ENCODE results near the gene FARS2. TPM values are rescaled to one million over a fixed set of nuclear protein-coding genes. Genes with fewer than 3 reads are reported as not detected.

Gene FARS2
- total RNA-seq, 2 donors from 2014 or later, result 20.7 to 26.4 TPM

DNA sequence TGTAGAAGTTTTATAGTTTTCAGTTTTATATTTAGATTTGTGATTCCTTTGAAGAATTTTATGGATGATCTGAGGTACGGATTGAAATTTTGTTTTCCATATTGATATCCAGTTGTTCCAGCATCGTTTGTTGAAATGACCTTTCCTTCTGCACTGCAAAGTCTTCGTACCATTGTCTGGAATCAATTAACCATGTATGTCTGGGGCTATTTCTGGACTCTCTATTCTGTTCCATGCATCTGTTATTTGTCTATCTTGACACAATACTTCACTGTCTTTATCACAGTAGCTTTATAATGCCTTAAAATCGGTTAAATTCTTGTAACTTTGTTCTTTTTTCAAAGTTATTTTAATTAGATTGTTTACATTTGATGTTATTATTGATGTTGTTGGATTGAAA, 154.9 kb downstream of the FARS2 start:
- H3K9me3 ChIP-seq (ENCODE audit: control insufficient read depth, low read length, poor library complexity, severe bottlenecking), result no peaks in the 10 kb centered on the region
- H3K27me3 Mint-ChIP-seq, result no peaks in the 10 kb centered on the region
- no peak for DNase-seq
- H3K36me3 Mint-ChIP-seq (ENCODE audit: low read depth), result peaks cover 8% of the 10 kb centered on the region
- H3K4me3 Mint-ChIP-seq, result no peak overlapping the region
- no peak for ATAC-seq
- H3K4me1 Mint-ChIP-seq, result peaks cover 4% of the 10 kb centered on the region
- no peak overlapping the region for H3K27ac Mint-ChIP-seq

DNA sequence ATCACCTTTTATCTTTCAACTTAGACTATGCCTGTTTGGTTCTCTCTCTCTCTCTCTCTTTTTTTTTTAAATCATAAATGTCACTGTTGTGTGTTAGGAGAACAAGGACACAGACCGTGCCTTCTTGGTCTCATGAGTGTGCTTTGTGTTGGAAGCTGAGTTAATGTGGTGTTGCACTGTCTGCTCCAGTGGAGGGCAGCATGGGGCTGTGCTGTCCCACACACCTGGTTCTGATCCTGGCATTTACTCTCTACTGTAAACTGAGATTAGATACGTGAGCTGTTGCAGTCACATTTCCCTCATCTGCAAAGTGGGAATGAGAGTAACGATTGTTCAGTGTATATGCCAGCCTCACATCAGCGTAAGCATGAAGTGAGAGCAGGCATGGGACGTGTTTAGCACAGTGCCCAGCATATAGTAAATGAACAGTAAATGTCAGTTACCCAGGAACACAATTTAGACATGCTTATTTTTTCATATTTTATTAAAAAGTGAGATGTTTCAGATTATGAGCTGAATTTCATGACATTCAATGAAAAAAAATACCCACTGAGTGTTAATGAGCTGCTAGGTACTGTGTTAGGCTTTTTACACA, 161.1 kb downstream of the FARS2 start:
- no peaks in the 10 kb centered on the region for H3K27me3 Mint-ChIP-seq

DNA sequence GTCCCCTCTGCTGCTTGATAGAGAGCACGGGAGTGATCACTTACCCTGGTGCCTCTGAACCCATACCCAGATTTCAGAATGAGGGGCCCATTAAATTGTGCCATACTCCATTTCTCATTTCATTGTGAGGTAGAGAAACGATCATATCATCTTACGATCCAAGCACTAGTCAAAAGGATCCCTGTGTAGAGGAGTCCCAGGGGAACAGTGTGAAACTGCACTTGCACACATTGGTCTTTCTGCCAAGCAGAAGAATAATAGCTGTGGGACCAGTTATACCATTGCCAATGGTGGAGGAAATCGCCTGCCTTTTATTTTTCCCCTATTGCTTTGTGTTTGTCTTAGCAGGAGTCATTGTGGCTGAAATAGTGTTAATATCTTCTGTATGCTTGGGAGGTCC, 161.9 kb downstream of the FARS2 start:
- Mint-ChIP-seq H3K27me3 (no peaks in the 10 kb centered on the region), H3K36me3 (ENCODE audit: low read depth) (peaks cover 2% of the 10 kb centered on the region), H3K4me1 (peaks cover 10% of the 10 kb centered on the region), H3K27ac (no peak overlapping the region), H3K4me3 (no peak overlapping the region)
- no peak for ATAC-seq
- no peaks in the 10 kb centered on the region for H3K9me3 ChIP-seq (ENCODE audit: control insufficient read depth, low read length, poor library complexity, severe bottlenecking)
- no peak for DNase-seq

More for the DNA sequence above, 161.1 kb downstream of the FARS2 start:
- ATAC-seq, result no peak
- DNase-seq, result no peak
- H3K4me3 Mint-ChIP-seq, result no peak overlapping the region
- H3K9me3 ChIP-seq (ENCODE audit: control insufficient read depth, low read length, poor library complexity, severe bottlenecking), result no peaks in the 10 kb centered on the region
- peaks cover 2% of the 10 kb centered on the region for H3K36me3 Mint-ChIP-seq (ENCODE audit: low read depth)
- no peak overlapping the region for H3K27ac Mint-ChIP-seq
- H3K4me1 Mint-ChIP-seq, result peaks cover 10% of the 10 kb centered on the region

DNA sequence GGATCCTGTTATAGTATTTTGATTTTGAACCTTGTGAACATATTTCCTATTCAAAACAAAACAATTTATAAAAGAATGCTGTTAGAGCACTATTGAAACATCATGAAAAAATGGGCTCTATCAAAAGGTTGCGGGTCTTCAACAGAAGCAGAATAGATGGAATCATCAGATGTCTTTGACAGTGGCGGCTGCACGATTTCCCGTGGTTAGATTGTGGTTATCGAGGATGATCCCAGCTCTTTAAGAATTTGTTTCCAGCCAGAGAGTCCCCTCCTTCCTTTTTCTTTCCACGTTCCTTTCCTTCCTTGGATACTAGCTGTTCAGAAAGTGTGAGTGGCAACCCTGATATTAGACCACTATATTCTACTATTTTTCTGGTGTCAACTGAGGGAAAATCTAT, 163.4 kb downstream of the FARS2 start:
- no peaks in the 10 kb centered on the region for H3K9me3 ChIP-seq (ENCODE audit: control insufficient read depth, low read length, poor library complexity, severe bottlenecking)
- ATAC-seq, result no peak
- no peaks in the 10 kb centered on the region for H3K27me3 Mint-ChIP-seq
- no peak for DNase-seq
- H3K36me3 Mint-ChIP-seq (ENCODE audit: low read depth), result peaks cover 2% of the 10 kb centered on the region
- peaks cover 10% of the 10 kb centered on the region for H3K4me1 Mint-ChIP-seq
- H3K27ac Mint-ChIP-seq, result no peak overlapping the region
- no peak overlapping the region for H3K4me3 Mint-ChIP-seq

DNA sequence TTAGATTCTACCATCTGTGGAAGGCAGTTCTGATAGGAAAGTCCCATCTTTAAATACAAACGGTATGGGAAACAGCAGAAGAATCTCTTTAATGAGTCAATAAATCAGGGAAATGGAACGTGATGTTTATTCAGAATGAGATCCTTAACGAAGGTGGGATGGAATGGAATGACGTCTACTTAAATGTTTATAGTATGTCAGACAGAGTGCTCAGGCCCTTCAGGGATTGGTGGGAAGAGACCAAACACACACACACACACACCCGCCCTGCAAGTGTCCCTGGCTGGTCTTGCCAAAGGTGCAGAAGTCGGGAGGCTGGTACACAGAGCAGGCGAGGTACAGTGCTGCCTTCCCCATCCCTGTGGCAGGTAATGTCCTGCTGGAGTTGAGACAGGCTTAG, 164.0 kb downstream of the FARS2 start:
- ATAC-seq (no peak), DNase-seq (no peak)
- Mint-ChIP-seq H3K27me3 (no peaks in the 10 kb centered on the region), H3K4me3 (no peak overlapping the region), H3K4me1 (peaks cover 10% of the 10 kb centered on the region), H3K27ac (no peak overlapping the region), H3K36me3 (ENCODE audit: low read depth) (peaks cover 2% of the 10 kb centered on the region)
- H3K9me3 ChIP-seq (ENCODE audit: control insufficient read depth, low read length, poor library complexity, severe bottlenecking), result no peaks in the 10 kb centered on the region

DNA sequence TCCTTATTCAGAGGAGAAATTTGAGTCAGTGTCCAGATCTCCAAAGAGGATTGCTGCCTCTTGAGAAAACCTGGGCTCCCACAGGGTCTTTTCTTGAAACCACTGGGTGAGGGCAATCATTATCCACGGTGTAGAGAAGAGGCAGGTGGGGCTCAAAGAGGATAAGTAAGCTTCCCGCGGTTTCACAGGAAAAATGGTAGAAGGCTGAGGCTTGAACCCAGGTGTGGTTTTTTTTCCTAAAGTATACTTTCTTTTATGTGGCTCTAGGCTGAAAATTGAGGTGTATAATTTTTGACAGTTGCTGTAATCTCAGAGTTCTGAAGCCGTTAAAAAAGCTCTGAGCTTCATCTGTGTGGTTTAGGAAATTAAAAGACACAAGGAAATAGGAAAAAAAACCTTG, 164.5 kb downstream of the FARS2 start:
- Mint-ChIP-seq H3K27me3 (no peaks in the 10 kb centered on the region), H3K4me1 (peaks cover 10% of the 10 kb centered on the region), H3K36me3 (ENCODE audit: low read depth) (peaks cover 2% of the 10 kb centered on the region), H3K27ac (no peak overlapping the region), H3K4me3 (no peak overlapping the region)
- ATAC-seq, result no peak
- H3K9me3 ChIP-seq (ENCODE audit: control insufficient read depth, low read length, poor library complexity, severe bottlenecking), result no peaks in the 10 kb centered on the region
- DNase-seq, result no peak

DNA sequence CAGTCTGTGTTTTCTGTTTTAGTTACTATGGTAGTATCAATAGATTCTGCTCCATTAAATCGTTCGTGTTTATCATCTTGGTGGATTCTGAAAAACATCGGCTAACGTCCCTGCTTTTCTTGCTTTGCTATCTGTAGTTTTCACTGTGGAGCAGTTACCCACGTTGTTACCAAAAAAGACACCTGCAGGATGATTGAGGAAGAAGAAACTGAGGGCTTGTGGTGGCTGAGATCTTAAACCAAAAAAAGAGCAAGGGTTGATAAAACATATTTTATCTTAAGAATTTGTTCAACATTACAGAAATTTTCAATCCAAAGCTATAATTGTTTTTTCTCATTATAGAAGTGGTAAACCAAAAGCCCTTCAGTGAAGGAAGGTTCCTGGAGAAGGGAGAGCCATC, 166.3 kb downstream of the FARS2 start:
- ATAC-seq (no peak), DNase-seq (no peak)
- peaks cover 5% of the 10 kb centered on the region for H3K36me3 Mint-ChIP-seq (ENCODE audit: low read depth)
- peaks cover 4% of the 10 kb centered on the region for H3K4me1 Mint-ChIP-seq
- no peaks in the 10 kb centered on the region for H3K9me3 ChIP-seq (ENCODE audit: control insufficient read depth, low read length, poor library complexity, severe bottlenecking)
- H3K4me3 Mint-ChIP-seq, result no peak overlapping the region
- H3K27me3 Mint-ChIP-seq, result no peaks in the 10 kb centered on the region
- no peak overlapping the region for H3K27ac Mint-ChIP-seq

DNA sequence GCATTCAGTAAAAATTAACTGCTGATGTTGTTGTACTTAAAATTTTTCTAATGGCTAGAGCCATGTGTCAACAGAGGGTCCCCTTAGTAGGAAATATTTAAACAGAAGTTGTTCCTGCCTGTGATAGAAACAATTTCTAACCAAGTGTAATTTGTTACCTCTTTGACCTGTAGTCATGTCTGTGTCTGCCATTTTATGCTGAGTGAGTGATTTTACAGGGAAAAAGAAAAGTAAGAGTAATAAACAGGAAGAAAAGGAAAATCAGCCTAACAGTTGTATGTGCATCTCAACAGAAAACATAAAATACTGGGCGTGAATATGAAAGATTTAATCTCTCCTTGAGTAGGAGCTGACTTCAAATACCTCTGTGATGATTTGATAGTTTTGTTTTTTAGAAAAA, 172.0 kb downstream of the FARS2 start:
- peaks cover 3% of the 10 kb centered on the region for H3K4me1 Mint-ChIP-seq
- no peaks in the 10 kb centered on the region for H3K9me3 ChIP-seq (ENCODE audit: control insufficient read depth, low read length, poor library complexity, severe bottlenecking)
- H3K27me3 Mint-ChIP-seq, result no peaks in the 10 kb centered on the region
- DNase-seq (no peak), ATAC-seq (no peak)
- H3K27ac Mint-ChIP-seq, result no peak overlapping the region
- peaks cover 9% of the 10 kb centered on the region for H3K36me3 Mint-ChIP-seq (ENCODE audit: low read depth)
- H3K4me3 Mint-ChIP-seq, result no peak overlapping the region

DNA sequence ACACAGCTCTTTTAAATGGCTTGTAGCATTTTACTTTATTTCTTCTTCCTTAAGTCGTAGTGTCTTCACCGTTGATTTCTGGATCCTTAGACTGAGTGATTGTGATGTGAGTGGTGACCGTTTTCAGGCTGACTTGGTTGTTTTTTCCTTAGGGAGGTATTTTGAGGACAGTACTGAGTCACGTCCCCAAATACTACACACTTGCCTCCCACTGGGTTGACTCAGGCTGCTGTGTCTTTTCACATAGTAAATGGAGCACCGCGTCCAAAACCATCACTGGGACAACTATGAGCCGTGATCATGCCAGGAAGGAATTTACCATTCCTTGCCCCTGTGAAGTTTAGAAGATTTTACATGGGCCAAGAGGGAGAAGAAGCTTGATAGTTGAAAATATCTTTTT, 174.1 kb downstream of the FARS2 start:
- no peaks in the 10 kb centered on the region for H3K9me3 ChIP-seq (ENCODE audit: control insufficient read depth, low read length, poor library complexity, severe bottlenecking)
- ATAC-seq (no peak), DNase-seq (no peak)
- Mint-ChIP-seq H3K4me3 (no peak overlapping the region), H3K36me3 (ENCODE audit: low read depth) (peaks cover 7% of the 10 kb centered on the region), H3K27me3 (no peaks in the 10 kb centered on the region), H3K4me1 (peaks cover 12% of the 10 kb centered on the region), H3K27ac (no peak overlapping the region)

DNA sequence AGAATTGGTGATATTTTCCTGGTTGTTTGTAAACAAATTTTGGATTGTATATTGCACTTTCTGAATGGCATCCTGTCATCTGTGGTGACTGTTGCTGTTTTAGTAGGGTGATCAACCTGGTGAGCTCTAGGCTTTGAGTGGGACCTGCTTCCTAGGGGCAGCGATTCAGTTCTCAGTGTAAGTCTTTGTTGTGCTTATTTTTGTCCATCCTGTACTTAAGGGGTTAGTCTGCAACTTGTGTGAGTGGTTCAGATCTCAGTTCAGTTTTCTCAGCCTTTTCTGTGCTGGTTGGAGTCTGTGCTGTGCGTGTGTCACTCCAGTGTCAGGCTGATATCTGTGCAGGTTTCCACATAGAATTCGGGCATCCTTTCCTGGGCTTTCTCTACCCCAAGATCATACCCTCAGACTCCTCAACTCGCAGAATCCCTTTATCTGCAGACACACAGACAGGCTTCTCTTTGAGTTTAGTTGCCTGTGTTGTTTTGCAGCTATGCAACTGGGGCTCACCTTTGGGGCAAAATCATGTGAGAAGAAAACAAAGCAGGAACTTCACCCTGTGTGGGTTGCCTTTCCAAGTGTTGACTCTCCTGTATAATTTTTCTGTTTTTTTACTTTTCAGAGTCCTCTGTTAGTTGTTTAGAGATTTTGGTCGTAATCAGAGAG, 177.7 kb downstream of the FARS2 start:
- no peaks in the 10 kb centered on the region for H3K27me3 Mint-ChIP-seq
- H3K4me1 Mint-ChIP-seq, result peaks cover 14% of the 10 kb centered on the region
- ATAC-seq (no peak), DNase-seq (no peak)
- no peaks in the 10 kb centered on the region for H3K9me3 ChIP-seq (ENCODE audit: control insufficient read depth, low read length, poor library complexity, severe bottlenecking)
- no peaks in the 10 kb centered on the region for H3K36me3 Mint-ChIP-seq (ENCODE audit: low read depth)
- H3K4me3 Mint-ChIP-seq, result no peak overlapping the region
- no peak overlapping the region for H3K27ac Mint-ChIP-seq

DNA sequence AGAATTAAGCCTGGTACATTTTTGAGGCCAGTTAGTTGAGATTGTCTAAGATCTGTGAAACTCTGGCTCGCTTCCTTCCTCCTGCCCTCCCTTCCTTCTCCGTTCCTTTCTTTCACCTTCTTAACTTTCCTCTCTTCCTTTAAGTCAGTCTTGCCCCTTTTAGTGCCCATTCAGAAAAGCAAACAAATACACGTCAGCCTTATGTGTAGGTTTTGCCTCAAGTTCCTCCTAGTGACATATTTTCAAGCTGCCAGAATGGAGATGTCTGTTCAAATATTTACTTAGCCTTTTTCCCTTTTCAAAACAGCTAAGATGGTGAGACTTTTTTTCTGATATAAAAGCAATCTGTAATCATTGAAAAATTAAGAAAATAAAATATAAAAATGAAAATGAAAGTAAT, 178.4 kb downstream of the FARS2 start:
- Mint-ChIP-seq H3K27ac (no peak overlapping the region), H3K4me3 (no peak overlapping the region), H3K36me3 (ENCODE audit: low read depth) (no peaks in the 10 kb centered on the region), H3K27me3 (no peaks in the 10 kb centered on the region), H3K4me1 (peaks cover 14% of the 10 kb centered on the region)
- no peaks in the 10 kb centered on the region for H3K9me3 ChIP-seq (ENCODE audit: control insufficient read depth, low read length, poor library complexity, severe bottlenecking)
- no peak for ATAC-seq
- no peak for DNase-seq

DNA sequence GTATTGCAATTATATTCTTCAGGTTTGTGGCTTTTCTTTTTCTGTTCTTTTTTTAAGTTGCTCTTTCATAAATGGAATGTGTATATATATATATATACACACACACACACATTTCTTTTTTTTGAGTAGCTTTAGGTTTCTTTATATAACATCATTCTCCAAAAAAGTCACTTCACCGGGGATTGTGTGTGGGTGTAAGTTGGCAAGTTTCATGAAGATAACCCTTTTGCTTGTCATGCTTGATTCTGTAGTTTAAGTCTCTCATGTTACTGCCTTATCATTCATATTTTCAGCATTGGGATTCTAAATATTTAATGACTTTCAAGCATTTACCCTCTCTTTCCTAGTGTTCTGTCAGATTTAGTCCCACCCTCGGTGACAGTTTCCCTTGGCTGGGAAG, 181.0 kb downstream of the FARS2 start:
- H3K9me3 ChIP-seq (ENCODE audit: control insufficient read depth, low read length, poor library complexity, severe bottlenecking), result no peaks in the 10 kb centered on the region
- Mint-ChIP-seq H3K4me1 (peaks cover 16% of the 10 kb centered on the region), H3K27ac (no peak overlapping the region), H3K36me3 (ENCODE audit: low read depth) (peaks cover 2% of the 10 kb centered on the region), H3K4me3 (no peak overlapping the region), H3K27me3 (no peaks in the 10 kb centered on the region)
- ATAC-seq (no peak), DNase-seq (no peak)

DNA sequence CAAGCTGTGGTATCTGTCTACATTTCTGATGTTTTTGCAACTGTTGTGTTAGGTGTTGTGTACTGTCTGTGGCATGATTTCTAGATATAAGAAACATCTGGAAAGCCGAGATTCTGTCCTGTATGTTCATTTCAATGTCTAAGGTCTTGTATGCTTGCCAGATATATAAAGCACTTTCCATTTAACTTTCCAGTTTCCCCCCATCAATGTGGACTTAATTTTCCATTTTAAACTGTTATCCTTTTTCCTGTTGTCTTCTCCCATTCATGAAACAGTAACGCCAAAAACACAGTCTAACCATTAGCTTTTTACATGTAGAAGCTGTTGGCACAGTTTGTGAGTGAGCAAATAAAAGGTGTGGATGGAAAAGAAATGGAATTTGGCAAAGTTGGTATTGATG, 181.6 kb downstream of the FARS2 start:
- no peaks in the 10 kb centered on the region for H3K27me3 Mint-ChIP-seq
- H3K9me3 ChIP-seq (ENCODE audit: control insufficient read depth, low read length, poor library complexity, severe bottlenecking), result no peaks in the 10 kb centered on the region
- DNase-seq (no peak), ATAC-seq (no peak)
- H3K36me3 Mint-ChIP-seq (ENCODE audit: low read depth), result peaks cover 2% of the 10 kb centered on the region
- no peak overlapping the region for H3K27ac Mint-ChIP-seq
- no peak overlapping the region for H3K4me3 Mint-ChIP-seq
- peaks cover 17% of the 10 kb centered on the region for H3K4me1 Mint-ChIP-seq

DNA sequence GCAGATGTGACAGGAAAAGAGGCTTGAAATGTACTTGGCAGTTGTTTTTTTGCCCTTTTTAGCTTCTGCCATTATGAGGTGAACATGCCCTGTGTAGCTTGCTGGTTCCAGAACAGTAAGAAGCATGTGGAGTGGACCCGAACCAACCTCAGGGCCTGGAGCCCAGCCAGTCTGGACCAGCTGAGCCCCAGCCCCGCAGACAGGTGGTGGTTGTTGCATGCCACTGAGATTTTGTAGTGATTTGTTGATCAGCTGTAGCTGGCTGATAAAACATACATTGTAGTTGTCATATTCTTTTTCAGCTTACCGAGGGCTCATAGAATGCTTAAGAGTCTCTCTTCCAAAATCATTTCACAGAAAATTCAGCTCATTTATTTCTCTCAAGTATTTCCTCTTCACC, 182.2 kb downstream of the FARS2 start:
- Mint-ChIP-seq H3K27me3 (no peaks in the 10 kb centered on the region), H3K4me3 (no peak overlapping the region), H3K36me3 (ENCODE audit: low read depth) (peaks cover 2% of the 10 kb centered on the region), H3K4me1 (peaks cover 19% of the 10 kb centered on the region), H3K27ac (no peak overlapping the region)
- no peaks in the 10 kb centered on the region for H3K9me3 ChIP-seq (ENCODE audit: control insufficient read depth, low read length, poor library complexity, severe bottlenecking)
- no peak for ATAC-seq
- no peak for DNase-seq

All from T-helper 17 cell (primary cell).